ENCODE measurements around the gene DGKQ.

DNA sequence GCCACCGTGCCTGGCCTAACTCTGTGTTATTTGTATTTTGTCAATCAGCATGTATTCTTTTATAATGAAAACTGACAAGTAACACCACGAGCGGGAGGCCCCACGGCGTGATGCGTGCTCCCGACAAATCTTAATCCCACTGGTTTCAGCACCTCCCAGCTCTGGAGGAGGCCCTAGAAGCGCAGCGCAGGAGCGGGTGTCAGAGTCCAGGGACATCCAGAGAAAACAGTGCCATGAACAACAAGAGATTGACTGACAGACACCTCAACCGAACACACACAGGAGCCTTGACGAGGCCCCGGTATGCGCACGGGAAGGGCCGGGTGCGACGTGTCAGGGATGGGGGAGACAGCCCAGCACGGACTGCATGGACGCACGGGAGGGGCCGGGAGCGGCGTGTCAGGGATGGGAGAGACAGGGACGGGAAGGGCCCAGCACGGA is 64.2 kb downstream of the DGKQ start:
- TF ChIP-seq TCF4 (CRISPR knock-in tag; IDR thresholded peaks at IDR 0.05; ENCODE audit: borderline replicate concordance) (no peak), TOX (CRISPR knock-in tag; IDR thresholded peaks at IDR 0.05; ENCODE audit: borderline replicate concordance) (no peak), ZNF70 (CRISPR knock-in tag; IDR thresholded peaks at IDR 0.05) (no peak), RARB (CRISPR knock-in tag; IDR thresholded peaks at IDR 0.05) (no peak), ARNTL (CRISPR knock-in tag; IDR thresholded peaks at IDR 0.05; ENCODE audit: borderline replicate concordance, low read depth) (no peak), ZC3H10 (CRISPR knock-in tag; IDR thresholded peaks at IDR 0.05) (no peak), ISL1 (CRISPR knock-in tag; IDR thresholded peaks at IDR 0.05) (no peak), ZNF565 (CRISPR knock-in tag; conservative IDR thresholded peaks at IDR 0.05; ENCODE audit: low read depth) (no peak)
- TF ChIP-seq, protein P1, sequence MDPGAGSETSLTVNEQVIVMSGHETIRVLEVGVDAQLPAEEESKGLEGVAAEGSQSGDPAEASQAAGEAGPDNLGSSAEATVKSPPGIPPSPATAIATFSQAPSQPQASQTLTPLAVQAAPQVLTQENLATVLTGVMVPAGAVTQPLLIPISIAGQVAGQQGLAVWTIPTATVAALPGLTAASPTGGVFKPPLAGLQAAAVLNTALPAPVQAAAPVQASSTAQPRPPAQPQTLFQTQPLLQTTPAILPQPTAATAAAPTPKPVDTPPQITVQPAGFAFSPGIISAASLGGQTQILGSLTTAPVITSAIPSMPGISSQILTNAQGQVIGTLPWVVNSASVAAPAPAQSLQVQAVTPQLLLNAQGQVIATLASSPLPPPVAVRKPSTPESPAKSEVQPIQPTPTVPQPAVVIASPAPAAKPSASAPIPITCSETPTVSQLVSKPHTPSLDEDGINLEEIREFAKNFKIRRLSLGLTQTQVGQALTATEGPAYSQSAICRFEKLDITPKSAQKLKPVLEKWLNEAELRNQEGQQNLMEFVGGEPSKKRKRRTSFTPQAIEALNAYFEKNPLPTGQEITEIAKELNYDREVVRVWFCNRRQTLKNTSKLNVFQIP (CRISPR knock-in tag; IDR thresholded peaks at IDR 0.05; ENCODE audit: borderline replicate concordance, low read depth), result no peak
- TF ChIP-seq, protein P2, sequence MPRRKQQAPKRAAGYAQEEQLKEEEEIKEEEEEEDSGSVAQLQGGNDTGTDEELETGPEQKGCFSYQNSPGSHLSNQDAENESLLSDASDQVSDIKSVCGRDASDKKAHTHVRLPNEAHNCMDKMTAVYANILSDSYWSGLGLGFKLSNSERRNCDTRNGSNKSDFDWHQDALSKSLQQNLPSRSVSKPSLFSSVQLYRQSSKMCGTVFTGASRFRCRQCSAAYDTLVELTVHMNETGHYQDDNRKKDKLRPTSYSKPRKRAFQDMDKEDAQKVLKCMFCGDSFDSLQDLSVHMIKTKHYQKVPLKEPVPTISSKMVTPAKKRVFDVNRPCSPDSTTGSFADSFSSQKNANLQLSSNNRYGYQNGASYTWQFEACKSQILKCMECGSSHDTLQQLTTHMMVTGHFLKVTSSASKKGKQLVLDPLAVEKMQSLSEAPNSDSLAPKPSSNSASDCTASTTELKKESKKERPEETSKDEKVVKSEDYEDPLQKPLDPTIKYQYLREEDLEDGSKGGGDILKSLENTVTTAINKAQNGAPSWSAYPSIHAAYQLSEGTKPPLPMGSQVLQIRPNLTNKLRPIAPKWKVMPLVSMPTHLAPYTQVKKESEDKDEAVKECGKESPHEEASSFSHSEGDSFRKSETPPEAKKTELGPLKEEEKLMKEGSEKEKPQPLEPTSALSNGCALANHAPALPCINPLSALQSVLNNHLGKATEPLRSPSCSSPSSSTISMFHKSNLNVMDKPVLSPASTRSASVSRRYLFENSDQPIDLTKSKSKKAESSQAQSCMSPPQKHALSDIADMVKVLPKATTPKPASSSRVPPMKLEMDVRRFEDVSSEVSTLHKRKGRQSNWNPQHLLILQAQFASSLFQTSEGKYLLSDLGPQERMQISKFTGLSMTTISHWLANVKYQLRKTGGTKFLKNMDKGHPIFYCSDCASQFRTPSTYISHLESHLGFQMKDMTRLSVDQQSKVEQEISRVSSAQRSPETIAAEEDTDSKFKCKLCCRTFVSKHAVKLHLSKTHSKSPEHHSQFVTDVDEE (CRISPR knock-in tag; IDR thresholded peaks at IDR 0.05), result no peak
- TF ChIP-seq, protein P3, sequence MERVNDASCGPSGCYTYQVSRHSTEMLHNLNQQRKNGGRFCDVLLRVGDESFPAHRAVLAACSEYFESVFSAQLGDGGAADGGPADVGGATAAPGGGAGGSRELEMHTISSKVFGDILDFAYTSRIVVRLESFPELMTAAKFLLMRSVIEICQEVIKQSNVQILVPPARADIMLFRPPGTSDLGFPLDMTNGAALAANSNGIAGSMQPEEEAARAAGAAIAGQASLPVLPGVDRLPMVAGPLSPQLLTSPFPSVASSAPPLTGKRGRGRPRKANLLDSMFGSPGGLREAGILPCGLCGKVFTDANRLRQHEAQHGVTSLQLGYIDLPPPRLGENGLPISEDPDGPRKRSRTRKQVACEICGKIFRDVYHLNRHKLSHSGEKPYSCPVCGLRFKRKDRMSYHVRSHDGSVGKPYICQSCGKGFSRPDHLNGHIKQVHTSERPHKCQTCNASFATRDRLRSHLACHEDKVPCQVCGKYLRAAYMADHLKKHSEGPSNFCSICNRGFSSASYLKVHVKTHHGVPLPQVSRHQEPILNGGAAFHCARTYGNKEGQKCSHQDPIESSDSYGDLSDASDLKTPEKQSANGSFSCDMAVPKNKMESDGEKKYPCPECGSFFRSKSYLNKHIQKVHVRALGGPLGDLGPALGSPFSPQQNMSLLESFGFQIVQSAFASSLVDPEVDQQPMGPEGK (CRISPR knock-in tag; IDR thresholded peaks at IDR 0.05; ENCODE audit: borderline replicate concordance), result no peak
- TF ChIP-seq, protein P4, sequence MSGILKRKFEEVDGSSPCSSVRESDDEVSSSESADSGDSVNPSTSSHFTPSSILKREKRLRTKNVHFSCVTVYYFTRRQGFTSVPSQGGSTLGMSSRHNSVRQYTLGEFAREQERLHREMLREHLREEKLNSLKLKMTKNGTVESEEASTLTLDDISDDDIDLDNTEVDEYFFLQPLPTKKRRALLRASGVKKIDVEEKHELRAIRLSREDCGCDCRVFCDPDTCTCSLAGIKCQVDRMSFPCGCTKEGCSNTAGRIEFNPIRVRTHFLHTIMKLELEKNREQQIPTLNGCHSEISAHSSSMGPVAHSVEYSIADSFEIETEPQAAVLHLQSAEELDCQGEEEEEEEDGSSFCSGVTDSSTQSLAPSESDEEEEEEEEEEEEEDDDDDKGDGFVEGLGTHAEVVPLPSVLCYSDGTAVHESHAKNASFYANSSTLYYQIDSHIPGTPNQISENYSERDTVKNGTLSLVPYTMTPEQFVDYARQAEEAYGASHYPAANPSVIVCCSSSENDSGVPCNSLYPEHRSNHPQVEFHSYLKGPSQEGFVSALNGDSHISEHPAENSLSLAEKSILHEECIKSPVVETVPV (CRISPR knock-in tag; IDR thresholded peaks at IDR 0.05), result no peak
